Upper lobe of left lung (tissue), 4 donors: ENCODE data around the gene CPNE8.

Source experiments
- POLR2A ChIP-seq, 4 donors: fragments of 450-650 bp; IDR thresholded peaks; one replicate each; pipeline ENCODE4 v1.5.1; 2016 to 2017; ENCODE audit warnings: antibody characterized with exemption in 4 of 4, mild to moderate bottlenecking in 2 of 4
- TF ChIP-seq, protein P1 (sequence below), 6 experiments: fragments of 450-650 bp in 4 of 6; fragments of 200-600 bp in 2 of 6; sonication (generic) in 2 of 6; IDR thresholded peaks; one replicate each; pipeline ENCODE4 v1.5.1; 2016 to 2019; ENCODE audit warnings: antibody characterized with exemption in 6 of 6

- no peak for TF ChIP-seq POLR2A (IDR thresholded peaks at IDR 0.05)
- TF ChIP-seq, protein P1, sequence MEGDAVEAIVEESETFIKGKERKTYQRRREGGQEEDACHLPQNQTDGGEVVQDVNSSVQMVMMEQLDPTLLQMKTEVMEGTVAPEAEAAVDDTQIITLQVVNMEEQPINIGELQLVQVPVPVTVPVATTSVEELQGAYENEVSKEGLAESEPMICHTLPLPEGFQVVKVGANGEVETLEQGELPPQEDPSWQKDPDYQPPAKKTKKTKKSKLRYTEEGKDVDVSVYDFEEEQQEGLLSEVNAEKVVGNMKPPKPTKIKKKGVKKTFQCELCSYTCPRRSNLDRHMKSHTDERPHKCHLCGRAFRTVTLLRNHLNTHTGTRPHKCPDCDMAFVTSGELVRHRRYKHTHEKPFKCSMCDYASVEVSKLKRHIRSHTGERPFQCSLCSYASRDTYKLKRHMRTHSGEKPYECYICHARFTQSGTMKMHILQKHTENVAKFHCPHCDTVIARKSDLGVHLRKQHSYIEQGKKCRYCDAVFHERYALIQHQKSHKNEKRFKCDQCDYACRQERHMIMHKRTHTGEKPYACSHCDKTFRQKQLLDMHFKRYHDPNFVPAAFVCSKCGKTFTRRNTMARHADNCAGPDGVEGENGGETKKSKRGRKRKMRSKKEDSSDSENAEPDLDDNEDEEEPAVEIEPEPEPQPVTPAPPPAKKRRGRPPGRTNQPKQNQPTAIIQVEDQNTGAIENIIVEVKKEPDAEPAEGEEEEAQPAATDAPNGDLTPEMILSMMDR (IDR thresholded peaks at IDR 0.05): no peak
Observed at GRCh38 chr12:38844267-38844666, 61.1 kb downstream of the CPNE8 start.
